Measurements from ENCODE around the gene SEMA6A.

Gene SEMA6A

GRCh38 chr5:116445311-116445710, 129.3 kb downstream of the SEMA6A start:
- Mint-ChIP-seq H3K27me3 (no peaks in the 10 kb centered on the region), H3K9me3 (ENCODE audit: low read depth) (no peaks in the 10 kb centered on the region), H3K4me3 (no peak overlapping the region), H3K4me1 (ENCODE audit: low read depth) (no peaks in the 10 kb centered on the region), H3K27ac (no peak overlapping the region), H3K36me3 (peaks cover 27% of the 10 kb centered on the region)

GRCh38 chr5:116444373-116445295, 130.0 kb downstream of the SEMA6A start:
- Mint-ChIP-seq H3K4me3 (no peak overlapping the region), H3K9me3 (ENCODE audit: low read depth) (no peaks in the 10 kb centered on the region)

GRCh38 chr5:116442931-116443551, 131.6 kb downstream of the SEMA6A start:
- no peak overlapping the region for H3K4me3 Mint-ChIP-seq
- H3K9me3 Mint-ChIP-seq (ENCODE audit: low read depth): no peaks in the 10 kb centered on the region
- no peaks in the 10 kb centered on the region for H3K4me1 Mint-ChIP-seq (ENCODE audit: low read depth)
- H3K36me3 Mint-ChIP-seq: peaks cover 16% of the 10 kb centered on the region
- H3K27me3 Mint-ChIP-seq: no peaks in the 10 kb centered on the region
- no peak overlapping the region for H3K27ac Mint-ChIP-seq

More at GRCh38 chr5:116444373-116445295, 130.0 kb downstream of the SEMA6A start:
- no peak overlapping the region for H3K27ac Mint-ChIP-seq
- no peaks in the 10 kb centered on the region for H3K27me3 Mint-ChIP-seq
- peaks cover 26% of the 10 kb centered on the region for H3K36me3 Mint-ChIP-seq
- H3K4me1 Mint-ChIP-seq (ENCODE audit: low read depth): no peaks in the 10 kb centered on the region

- Mint-ChIP-seq H3K27me3 (no peaks in the 10 kb centered on the region), H3K9me3 (ENCODE audit: low read depth) (no peaks in the 10 kb centered on the region), H3K4me1 (ENCODE audit: low read depth) (no peaks in the 10 kb centered on the region), H3K4me3 (no peak overlapping the region), H3K27ac (no peak overlapping the region), H3K36me3 (peaks cover 16% of the 10 kb centered on the region)
These were observed 132.5 kb downstream of the SEMA6A start for GRCh38 chr5:116442095-116442534.

- peaks cover 11% of the 10 kb centered on the region for H3K36me3 Mint-ChIP-seq
- H3K9me3 Mint-ChIP-seq (ENCODE audit: low read depth): no peaks in the 10 kb centered on the region
- H3K4me3 Mint-ChIP-seq: no peak overlapping the region
- H3K27ac Mint-ChIP-seq: no peak overlapping the region
- no peaks in the 10 kb centered on the region for H3K27me3 Mint-ChIP-seq
- no peaks in the 10 kb centered on the region for H3K4me1 Mint-ChIP-seq (ENCODE audit: low read depth)
These were observed 133.4 kb downstream of the SEMA6A start for GRCh38 chr5:116441223-116441622.

- H3K4me1 Mint-ChIP-seq (ENCODE audit: low read depth): no peaks in the 10 kb centered on the region
These were observed 134.1 kb downstream of the SEMA6A start for GRCh38 chr5:116440457-116441001.

GRCh38 chr5:116439905-116440304, 134.7 kb downstream of the SEMA6A start:
- Mint-ChIP-seq H3K27me3 (no peaks in the 10 kb centered on the region), H3K36me3 (peaks cover 9% of the 10 kb centered on the region), H3K4me1 (ENCODE audit: low read depth) (no peaks in the 10 kb centered on the region), H3K4me3 (no peak overlapping the region), H3K9me3 (ENCODE audit: low read depth) (no peaks in the 10 kb centered on the region), H3K27ac (no peak overlapping the region)

More at GRCh38 chr5:116440457-116441001, 134.1 kb downstream of the SEMA6A start:
- Mint-ChIP-seq H3K36me3 (peaks cover 8% of the 10 kb centered on the region), H3K9me3 (ENCODE audit: low read depth) (no peaks in the 10 kb centered on the region), H3K4me3 (no peak overlapping the region), H3K27ac (no peak overlapping the region), H3K27me3 (no peaks in the 10 kb centered on the region)

- no peak overlapping the region for H3K27ac Mint-ChIP-seq
- H3K9me3 Mint-ChIP-seq (ENCODE audit: low read depth): no peaks in the 10 kb centered on the region
- peaks cover 13% of the 10 kb centered on the region for H3K36me3 Mint-ChIP-seq
These were observed 135.6 kb downstream of the SEMA6A start for GRCh38 chr5:116438979-116439554.

GRCh38 chr5:116437922-116438578, 136.6 kb downstream of the SEMA6A start:
- Mint-ChIP-seq H3K27ac (no peak overlapping the region), H3K9me3 (ENCODE audit: low read depth) (no peaks in the 10 kb centered on the region), H3K4me3 (no peak overlapping the region), H3K4me1 (ENCODE audit: low read depth) (no peaks in the 10 kb centered on the region), H3K36me3 (peaks cover 11% of the 10 kb centered on the region), H3K27me3 (no peaks in the 10 kb centered on the region)

More at GRCh38 chr5:116438979-116439554, 135.6 kb downstream of the SEMA6A start:
- Mint-ChIP-seq H3K4me1 (ENCODE audit: low read depth) (no peaks in the 10 kb centered on the region), H3K4me3 (no peak overlapping the region), H3K27me3 (no peaks in the 10 kb centered on the region)

- Mint-ChIP-seq H3K36me3 (peaks cover 16% of the 10 kb centered on the region), H3K27me3 (no peaks in the 10 kb centered on the region), H3K9me3 (ENCODE audit: low read depth) (no peaks in the 10 kb centered on the region), H3K27ac (no peak overlapping the region), H3K4me3 (no peak overlapping the region), H3K4me1 (ENCODE audit: low read depth) (no peaks in the 10 kb centered on the region)
These were observed 137.3 kb downstream of the SEMA6A start for GRCh38 chr5:116437351-116437705.

GRCh38 chr5:116436674-116437350, 137.8 kb downstream of the SEMA6A start:
- Mint-ChIP-seq H3K4me3 (no peak overlapping the region), H3K36me3 (peaks cover 16% of the 10 kb centered on the region), H3K27me3 (no peaks in the 10 kb centered on the region), H3K27ac (no peak overlapping the region), H3K9me3 (ENCODE audit: low read depth) (no peaks in the 10 kb centered on the region), H3K4me1 (ENCODE audit: low read depth) (no peaks in the 10 kb centered on the region)

- Mint-ChIP-seq H3K4me3 (no peak overlapping the region), H3K27ac (no peak overlapping the region), H3K27me3 (no peaks in the 10 kb centered on the region), H3K4me1 (ENCODE audit: low read depth) (no peaks in the 10 kb centered on the region), H3K9me3 (ENCODE audit: low read depth) (no peaks in the 10 kb centered on the region), H3K36me3 (peaks cover 21% of the 10 kb centered on the region)
These were observed 145.7 kb downstream of the SEMA6A start for GRCh38 chr5:116428966-116429365.

GRCh38 chr5:116428413-116428812, 146.2 kb downstream of the SEMA6A start:
- Mint-ChIP-seq H3K27ac (no peak overlapping the region), H3K4me1 (ENCODE audit: low read depth) (no peaks in the 10 kb centered on the region), H3K9me3 (ENCODE audit: low read depth) (no peaks in the 10 kb centered on the region), H3K4me3 (no peak overlapping the region), H3K27me3 (no peaks in the 10 kb centered on the region), H3K36me3 (peaks cover 23% of the 10 kb centered on the region)

- Mint-ChIP-seq H3K27ac (no peak overlapping the region), H3K36me3 (peaks cover 22% of the 10 kb centered on the region), H3K4me3 (no peak overlapping the region), H3K27me3 (no peaks in the 10 kb centered on the region), H3K4me1 (ENCODE audit: low read depth) (no peaks in the 10 kb centered on the region), H3K9me3 (ENCODE audit: low read depth) (no peaks in the 10 kb centered on the region)
These were observed 149.7 kb downstream of the SEMA6A start for GRCh38 chr5:116424951-116425350.

Measured in activated naive CD8-positive, alpha-beta T cell (primary cell).